ENCODE results near the gene ALG8. TPM values are rescaled to one million over a fixed set of nuclear protein-coding genes. Genes with fewer than 3 reads are reported as not detected.

ALG8 gene
- total RNA-seq, result 34.1 TPM
- 49.7 TPM for polyA plus RNA-seq (ENCODE audit: insufficient read depth, low read depth, low replicate concordance)
- long read RNA-seq, donor 1, transcript ALG8-201 (13 exons, 1,675 nt), result major isoform, 5 of 5 reads
- long read RNA-seq, donor 1, partial matches to known transcripts, result 0 of 5 reads
- long read RNA-seq, donor 1, other reads (novel, unspliced or antisense), result 0 of 5 reads
- long read RNA-seq, donor 2, partial matches to known transcripts, result 0 of 6 reads
- long read RNA-seq, donor 2, other reads (novel, unspliced or antisense), result 0 of 6 reads
- long read RNA-seq, donor 3, transcript ALG8-201 (13 exons, 1,675 nt), result major isoform, 5 of 7 reads
- long read RNA-seq, donor 3, partial matches to known transcripts, result 0 of 7 reads
- long read RNA-seq, donor 3, other reads (novel, unspliced or antisense), result 0 of 7 reads
- long read RNA-seq, donor 4, transcript ALG8-201 (13 exons, 1,675 nt), result major isoform, 10 of 11 reads
- long read RNA-seq, donor 4, partial matches to known transcripts, result 0 of 11 reads
- long read RNA-seq, donor 4, other reads (novel, unspliced or antisense), result 0 of 11 reads
- long read RNA-seq, donor 5, partial matches to known transcripts, result 0 of 1 reads
- long read RNA-seq, donor 5, other reads (novel, unspliced or antisense), result 0 of 1 reads
- long read RNA-seq, donor 6, transcript ALG8-201 (13 exons, 1,675 nt), result major isoform, 8 of 13 reads
- long read RNA-seq, donor 6, partial matches to known transcripts, result 5 of 13 reads
- long read RNA-seq, donor 6, other reads (novel, unspliced or antisense), result 0 of 13 reads
- long read RNA-seq, donor 7, transcript ALG8-201 (13 exons, 1,675 nt), result major isoform, 9 of 15 reads
- long read RNA-seq, donor 7, partial matches to known transcripts, result 1 of 15 reads
- long read RNA-seq, donor 7, other reads (novel, unspliced or antisense), result 3 of 15 reads
- long read RNA-seq, donor 8, partial matches to known transcripts, result 0 of 5 reads
- long read RNA-seq, donor 8, other reads (novel, unspliced or antisense), result 0 of 5 reads
- long read RNA-seq, donor 9, partial matches to known transcripts, result 0 of 3 reads
- long read RNA-seq, donor 9, other reads (novel, unspliced or antisense), result 0 of 3 reads
- long read RNA-seq, donor 10, transcript ALG8-201 (13 exons, 1,675 nt), result major isoform, 5 of 7 reads
- long read RNA-seq, donor 10, partial matches to known transcripts, result 0 of 7 reads
- long read RNA-seq, donor 10, other reads (novel, unspliced or antisense), result 0 of 7 reads

GRCh38 chr11:78139422-78140391 lies at the start of gene ALG8:
ALG8 (minus strand) TSS chr11:78139626; CDS start chr11:78139588, 38 bp downstream.
- Histone ChIP-seq H3K9ac (ENCODE audit: low read length in 3 of 3) (peak within 1 kb of the TSS; percentile 33 to 88 (median 61)), H3K36me3 (ENCODE audit: control insufficient read depth in 2 of 3, insufficient read depth in 3 of 3, low read length in 3 of 3) (no peaks in the 10 kb centered on the region), H3K4me3 (ENCODE audit: low read length in 3 of 3) (peak within 1 kb of the TSS; percentile 70 to 95 (median 95)), H3K9me3 (ENCODE audit: control insufficient read depth in 2 of 3, insufficient read depth in 1 of 3, low read length in 3 of 3) (no peaks in the 10 kb centered on the region), H3K27me3 (ENCODE audit: control insufficient read depth, insufficient read depth, low read length) (no peaks in the 10 kb centered on the region), H3K4me1 (ENCODE audit: control insufficient read depth in 2 of 3, insufficient read depth in 2 of 3, low read depth in 1 of 3, low read length in 3 of 3) (peaks cover 4 to 6% (median 4%) of the 10 kb centered on the region in 3 donors), H3K27ac (ENCODE audit: low read depth in 2 of 2, low read length in 2 of 2) (peak within 1 kb of the TSS in 1 of 2 donors; percentile 23)
- FAIRE-seq, result no peak
- intact Hi-C loops (cut with DNase I), result no loop called here
- peak; percentile 96 to 99 (median 98) for DNase-seq
- TF ChIP-seq, protein P1, sequence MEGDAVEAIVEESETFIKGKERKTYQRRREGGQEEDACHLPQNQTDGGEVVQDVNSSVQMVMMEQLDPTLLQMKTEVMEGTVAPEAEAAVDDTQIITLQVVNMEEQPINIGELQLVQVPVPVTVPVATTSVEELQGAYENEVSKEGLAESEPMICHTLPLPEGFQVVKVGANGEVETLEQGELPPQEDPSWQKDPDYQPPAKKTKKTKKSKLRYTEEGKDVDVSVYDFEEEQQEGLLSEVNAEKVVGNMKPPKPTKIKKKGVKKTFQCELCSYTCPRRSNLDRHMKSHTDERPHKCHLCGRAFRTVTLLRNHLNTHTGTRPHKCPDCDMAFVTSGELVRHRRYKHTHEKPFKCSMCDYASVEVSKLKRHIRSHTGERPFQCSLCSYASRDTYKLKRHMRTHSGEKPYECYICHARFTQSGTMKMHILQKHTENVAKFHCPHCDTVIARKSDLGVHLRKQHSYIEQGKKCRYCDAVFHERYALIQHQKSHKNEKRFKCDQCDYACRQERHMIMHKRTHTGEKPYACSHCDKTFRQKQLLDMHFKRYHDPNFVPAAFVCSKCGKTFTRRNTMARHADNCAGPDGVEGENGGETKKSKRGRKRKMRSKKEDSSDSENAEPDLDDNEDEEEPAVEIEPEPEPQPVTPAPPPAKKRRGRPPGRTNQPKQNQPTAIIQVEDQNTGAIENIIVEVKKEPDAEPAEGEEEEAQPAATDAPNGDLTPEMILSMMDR (IDR thresholded peaks at IDR 0.05; ENCODE audit: borderline replicate concordance, extremely low read depth, insufficient read depth), result no peak

DNA sequence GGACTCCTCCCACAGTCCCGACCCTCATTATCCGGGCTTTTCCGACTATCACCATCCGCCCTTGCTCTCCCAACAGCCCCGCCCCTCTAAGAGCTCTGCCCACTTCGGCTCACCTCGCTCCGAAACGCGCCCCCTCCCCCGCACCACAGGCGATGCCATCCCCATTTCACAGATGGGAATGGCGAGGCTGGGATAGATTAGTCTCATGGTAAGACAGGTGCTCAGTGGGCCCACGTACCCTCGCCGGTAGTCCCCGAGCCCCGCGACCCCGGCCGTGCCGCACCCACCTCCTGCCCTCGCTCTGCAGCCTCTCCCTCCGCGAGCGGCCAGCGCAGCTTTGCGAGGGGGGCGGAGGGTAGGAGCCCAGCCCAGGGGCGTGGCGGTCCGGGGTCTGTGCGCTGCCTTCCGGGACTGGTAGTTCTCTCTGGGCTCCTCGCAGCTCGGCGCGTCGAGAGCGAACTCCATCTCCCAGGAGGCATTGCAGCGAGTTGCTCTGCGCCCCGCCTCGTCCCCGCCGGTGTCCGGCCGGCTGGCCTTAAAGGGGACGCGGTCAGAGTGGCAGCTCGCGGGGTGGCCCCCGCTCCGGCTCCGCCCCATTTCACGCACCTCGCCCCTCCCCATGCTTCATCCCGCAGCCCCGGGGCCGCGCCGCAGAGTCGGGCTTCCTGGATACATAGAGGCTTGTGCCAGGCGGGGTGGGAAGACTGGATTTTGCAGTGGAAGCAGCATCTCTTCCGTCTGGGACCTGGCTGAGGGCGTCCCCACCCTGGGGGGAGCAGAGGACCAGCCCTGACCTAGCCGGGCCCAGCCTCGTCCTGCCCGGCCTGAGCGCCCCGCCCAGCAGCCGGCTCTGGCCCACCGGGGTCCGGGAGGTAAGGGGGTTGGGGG lies 49.1 kb upstream of the ALG8 start, which contains the start of the genes KCTD21 and USP35:
Gene KCTD21, minus strand, starts transcription at position 341 of the 888 bp plus-strand sequence. CDS start 14,072 bp downstream, outside the sequence.
Gene USP35, plus strand, starts transcription at position 634 of the 888 bp plus-strand sequence. CDS start 7,327 bp downstream, outside the sequence.
- Histone ChIP-seq H3K27me3 (ENCODE audit: control insufficient read depth, insufficient read depth, low read length) (no peaks in the 10 kb centered on the region), H3K4me1 (ENCODE audit: control insufficient read depth in 2 of 3, insufficient read depth in 2 of 3, low read depth in 1 of 3, low read length in 3 of 3) (peaks cover 0 to 26% (median 14%) of the 10 kb centered on the region in 3 donors), H3K4me3 (ENCODE audit: low read length in 3 of 3) (peak within 1 kb of the TSS; percentile 74 to 93 (median 87)), H3K36me3 (ENCODE audit: control insufficient read depth in 2 of 3, insufficient read depth in 3 of 3, low read length in 3 of 3) (no peaks in the 10 kb centered on the region), H3K9ac (ENCODE audit: low read length in 3 of 3) (peak within 1 kb of the TSS; percentile 58 to 80 (median 74)), H3K27ac (ENCODE audit: low read depth in 2 of 2, low read length in 2 of 2) (peak within 1 kb of the TSS; percentile 82 to 85), H3K9me3 (ENCODE audit: control insufficient read depth in 2 of 3, insufficient read depth in 1 of 3, low read length in 3 of 3) (no peaks in the 10 kb centered on the region)
- TF ChIP-seq, protein P1 (IDR thresholded peaks at IDR 0.05; ENCODE audit: borderline replicate concordance, extremely low read depth, insufficient read depth), result no peak
- FAIRE-seq (no peak), DNase-seq (peak; percentile 97 to 99 (median 98))
- intact Hi-C loops (cut with DNase I), result no loop called here
